HG03520 (cell line): ENCODE measurements around the gene RASA1.

ENCODE experiments used
- ATAC-seq: cut with Tn5 transposase; IDR thresholded peaks from one replicate; pipeline ENCODE4 v1.9.1; 2021; ENCODE audit warnings: mild to moderate bottlenecking, moderate library complexity; ENCODE audit not compliant: unreplicated experiment

RASA1 gene

GRCh38 chr5:87359106-87359505 is 91.4 kb downstream of the RASA1 start:
- no peak for ATAC-seq

GRCh38 chr5:87360132-87360531 is 92.4 kb downstream of the RASA1 start:
- no peak for ATAC-seq

GRCh38 chr5:87361031-87361445 is 93.4 kb downstream of the RASA1 start:
- no peak for ATAC-seq

GRCh38 chr5:87361536-87362213 is 94.0 kb downstream of the RASA1 start:
- ATAC-seq: no peak

GRCh38 chr5:87367243-87367642 is 99.6 kb downstream of the RASA1 start:
- ATAC-seq: no peak

GRCh38 chr5:87368601-87369000 is 100.9 kb downstream of the RASA1 start:
- ATAC-seq: no peak

GRCh38 chr5:87369431-87369830 is 101.7 kb downstream of the RASA1 start:
- no peak for ATAC-seq

- no peak for ATAC-seq
These were observed 105.0 kb downstream of the RASA1 start for GRCh38 chr5:87372705-87373104.

GRCh38 chr5:87382224-87382623 is 114.5 kb downstream of the RASA1 start:
- no peak for ATAC-seq

- ATAC-seq: no peak
These were observed 115.5 kb downstream of the RASA1 start for GRCh38 chr5:87383216-87383615.

- ATAC-seq: no peak
These were observed 118.1 kb downstream of the RASA1 start for GRCh38 chr5:87385802-87386201.

- no peak for ATAC-seq
These were observed 120.4 kb downstream of the RASA1 start for GRCh38 chr5:87388129-87388528.

GRCh38 chr5:87389296-87390034 is 121.8 kb downstream of the RASA1 start:
- ATAC-seq: no peak

GRCh38 chr5:87390075-87390474 is 122.4 kb downstream of the RASA1 start:
- no peak for ATAC-seq

- no peak for ATAC-seq
These were observed 123.0 kb downstream of the RASA1 start for GRCh38 chr5:87390576-87391199.

GRCh38 chr5:87392170-87392569 is 124.5 kb downstream of the RASA1 start:
- ATAC-seq: no peak

GRCh38 chr5:87392801-87393200 is 125.1 kb downstream of the RASA1 start:
- ATAC-seq: no peak

- ATAC-seq: no peak
These were observed 125.6 kb downstream of the RASA1 start for GRCh38 chr5:87393331-87393730.

GRCh38 chr5:87394411-87395165 is 126.9 kb downstream of the RASA1 start:
- ATAC-seq: no peak

- ATAC-seq: no peak
These were observed 131.4 kb downstream of the RASA1 start for GRCh38 chr5:87398981-87399614.

- ATAC-seq: no peak
These were observed 132.0 kb downstream of the RASA1 start for GRCh38 chr5:87399720-87400119.
